Effector CD4-positive, alpha-beta T cell (primary cell): Measurements from ENCODE around the gene ZNF683.
"Not testable (repeated sequence)": the region's sequence is repeated elsewhere in the genome, so short reads cannot be mapped to it uniquely, and the experiment has no call there.

Experiments used
- DNase-seq: peaks from one replicate; pipeline ENCODE4 v3.0.0-alpha.2; 2020

ZNF683 gene

GRCh38 chr1:26335774-26336476 is 36.6 kb downstream of the ZNF683 start:
- no peak for DNase-seq

- DNase-seq: not testable (repeated sequence)
Measured at GRCh38 chr1:26333312-26333711, 39.2 kb downstream of the ZNF683 start.

GRCh38 chr1:26330276-26330675 is 42.3 kb downstream of the ZNF683 start:
- no peak for DNase-seq

GRCh38 chr1:26329380-26329779 is 43.2 kb downstream of the ZNF683 start:
- DNase-seq: not testable (repeated sequence)

- DNase-seq: no peak
Measured at GRCh38 chr1:26328597-26328996, 44.0 kb downstream of the ZNF683 start.

- DNase-seq: no peak
Measured at GRCh38 chr1:26327956-26328362, 44.6 kb downstream of the ZNF683 start.

GRCh38 chr1:26324550-26324949 is 48.0 kb downstream of the ZNF683 start:
- DNase-seq: no peak

- no peak for DNase-seq
Measured at GRCh38 chr1:26323382-26323781, 49.2 kb downstream of the ZNF683 start.

GRCh38 chr1:26322042-26322331 is 50.6 kb downstream of the ZNF683 start:
- no peak for DNase-seq

- peak; percentile 94 for DNase-seq
Measured at GRCh38 chr1:26321315-26322041, 51.1 kb downstream of the ZNF683 start.

- DNase-seq: no peak
Measured at GRCh38 chr1:26320896-26321295, 51.7 kb downstream of the ZNF683 start.

- DNase-seq: no peak
Measured at GRCh38 chr1:26318338-26319064, 54.0 kb downstream of the ZNF683 start.

GRCh38 chr1:26317612-26318337 is 54.8 kb downstream of the ZNF683 start, which contains the start of gene CD52:
TSS of gene CD52 (plus strand) at chr1:26317958. CDS start at chr1:26318018, 60 bp downstream.
- peak; percentile 69 for DNase-seq

GRCh38 chr1:26317146-26317545 is 55.4 kb downstream of the ZNF683 start:
- DNase-seq: no peak

- no peak for DNase-seq
Measured at GRCh38 chr1:26315874-26316850, 56.4 kb downstream of the ZNF683 start.

GRCh38 chr1:26314501-26314900 is 58.0 kb downstream of the ZNF683 start:
- DNase-seq: no peak
